Measurements from ENCODE around the gene CLDN8.

The CLDN8 gene

DNA sequence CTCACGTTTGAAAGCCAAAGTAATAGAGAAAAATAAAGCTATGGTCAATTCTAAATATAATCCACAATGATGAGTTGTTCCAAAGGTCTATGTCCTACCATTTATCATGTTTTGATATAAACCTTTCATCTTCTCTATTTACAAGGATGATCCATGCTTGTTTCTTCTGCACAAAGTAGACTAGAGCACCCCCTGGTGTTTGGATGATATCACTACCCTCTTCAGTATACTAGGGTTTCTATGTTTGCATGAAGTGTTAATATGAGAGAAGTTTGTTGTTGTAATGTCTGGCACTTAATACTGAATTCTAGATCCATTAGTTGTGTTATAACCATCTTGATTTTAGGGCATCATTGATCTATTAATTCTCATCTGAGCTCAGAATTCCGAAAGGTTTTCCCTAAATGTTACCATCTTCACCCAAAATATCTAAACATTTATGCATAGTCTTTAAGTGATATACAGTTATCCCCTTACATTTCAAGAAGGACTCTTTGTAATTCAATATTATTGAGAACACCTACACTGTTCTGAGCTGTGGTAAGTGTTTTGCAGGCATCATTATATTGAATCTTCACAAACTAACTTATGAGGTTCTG, 21.1 kb downstream of the CLDN8 start:
- DNase-seq = peak; percentile 57

- DNase-seq = no peak
Measured at GRCh38 chr21:30193201-30193600, 22.7 kb downstream of the CLDN8 start.

DNA sequence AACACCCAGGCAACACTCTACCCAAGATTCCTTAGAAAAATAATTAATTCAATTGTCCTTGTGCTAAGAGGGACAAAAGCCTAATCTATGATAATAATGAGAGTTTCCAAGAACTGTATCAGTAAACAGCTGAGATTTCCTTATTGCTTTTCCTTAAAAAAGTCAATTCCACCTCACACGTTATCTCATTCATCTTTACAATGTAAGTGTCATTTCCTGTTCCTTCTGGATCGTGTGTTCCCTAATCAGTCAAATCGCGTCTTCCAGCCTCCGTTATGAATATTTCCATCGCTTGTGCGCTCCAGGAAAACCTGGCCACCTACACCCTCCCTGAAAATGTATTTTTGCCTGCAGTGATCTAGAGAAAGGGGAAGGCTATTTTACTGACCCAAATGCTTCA, 25.3 kb downstream of the CLDN8 start:
- no peak for DNase-seq

GRCh38 chr21:30189773-30190172, 26.1 kb downstream of the CLDN8 start:
- peak; percentile 75 for DNase-seq

DNA sequence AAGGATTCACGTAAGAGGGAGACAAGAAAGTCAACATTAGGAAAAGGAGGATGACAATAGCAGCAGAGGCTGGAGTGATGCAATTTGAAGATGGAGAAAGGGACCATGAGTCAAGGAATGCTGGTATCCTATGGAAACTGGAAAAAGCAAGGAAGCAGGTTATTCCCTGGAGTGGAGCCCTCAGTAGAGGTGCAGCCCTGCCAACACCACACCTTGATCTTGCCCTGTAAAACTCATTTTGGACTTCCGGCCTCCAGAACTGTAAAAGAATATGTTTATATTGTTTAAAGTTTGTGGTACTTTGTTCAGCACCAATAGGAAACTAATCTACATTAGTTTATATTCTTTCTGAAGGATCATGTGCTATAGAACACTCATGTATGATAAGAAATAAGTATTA, 29.7 kb downstream of the CLDN8 start:
- no peak for DNase-seq

- DNase-seq = no peak
Measured at GRCh38 chr21:30168086-30168485, 47.8 kb downstream of the CLDN8 start.

- DNase-seq = no peak
Measured at GRCh38 chr21:30166705-30167104, 49.2 kb downstream of the CLDN8 start, which contains the start of gene CLDN17. Gene CLDN17 (minus strand): TSS chr21:30166805. CDS start chr21:30166617, 188 bp downstream.

- DNase-seq = no peak
Measured at GRCh38 chr21:30166171-30166570, 49.7 kb downstream of the CLDN8 start.

DNA sequence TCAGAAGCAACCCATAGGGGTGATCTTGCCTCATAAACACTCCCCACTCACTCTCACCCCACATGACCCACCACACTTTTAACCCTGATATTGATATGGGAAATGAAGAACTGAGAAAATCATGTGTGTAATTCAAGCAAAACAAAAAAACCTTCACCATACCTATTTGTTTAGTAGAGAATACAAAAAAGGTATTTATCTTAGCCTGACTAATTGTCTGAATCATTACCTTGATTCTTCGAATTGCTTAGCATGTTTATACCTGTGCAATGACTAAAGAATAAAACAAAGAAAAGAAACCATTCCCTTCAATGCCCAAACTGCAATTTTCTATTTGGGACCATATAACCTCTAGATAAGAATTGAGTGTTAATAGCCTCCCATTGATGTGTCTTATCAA, 51.1 kb downstream of the CLDN8 start:
- DNase-seq = peak; percentile 79

All from NCI-H146 (cell line).